ENCODE data around the gene ERICH2. TPM values are rescaled to one million over a fixed set of nuclear protein-coding genes. Genes with fewer than 3 reads are reported as not detected.

ERICH2 gene
- total RNA-seq, 1 donor from 2014 or later = 2.6 TPM

DNA sequence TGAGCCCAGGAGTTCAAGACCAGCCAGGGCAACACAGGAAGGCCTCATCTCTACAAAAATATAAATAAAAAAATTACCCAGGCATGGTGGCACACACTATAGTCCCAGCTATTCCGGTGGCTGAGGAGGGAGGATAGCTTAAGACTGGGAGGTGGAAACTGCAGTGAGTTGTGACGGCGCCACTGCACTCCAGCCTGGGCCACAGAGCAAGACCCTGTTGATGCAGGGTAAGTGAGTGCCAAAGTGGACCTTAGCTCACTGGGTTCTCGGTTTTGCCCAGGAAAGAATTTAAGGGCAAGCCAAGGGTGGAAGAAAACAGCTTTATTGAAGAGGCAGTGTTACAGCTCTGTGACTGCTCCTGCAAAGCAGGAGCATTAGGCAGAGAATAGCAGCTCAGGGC is 6.9 kb upstream of the ERICH2 start:
- H3K9me3 Mint-ChIP-seq (ENCODE audit: low read depth) = no peaks in the 10 kb centered on the region
- no peak overlapping the region for H3K4me3 Mint-ChIP-seq (ENCODE audit: unreplicated experiment)
- no peak overlapping the region for H3K27ac Mint-ChIP-seq (ENCODE audit: unreplicated experiment)
- no peaks in the 10 kb centered on the region for H3K4me1 Mint-ChIP-seq (ENCODE audit: low read depth)
- no peaks in the 10 kb centered on the region for H3K36me3 Mint-ChIP-seq (ENCODE audit: low read depth)
- H3K27me3 Mint-ChIP-seq (ENCODE audit: low read depth) = peaks cover 18% of the 10 kb centered on the region
- TF ChIP-seq, protein P1, sequence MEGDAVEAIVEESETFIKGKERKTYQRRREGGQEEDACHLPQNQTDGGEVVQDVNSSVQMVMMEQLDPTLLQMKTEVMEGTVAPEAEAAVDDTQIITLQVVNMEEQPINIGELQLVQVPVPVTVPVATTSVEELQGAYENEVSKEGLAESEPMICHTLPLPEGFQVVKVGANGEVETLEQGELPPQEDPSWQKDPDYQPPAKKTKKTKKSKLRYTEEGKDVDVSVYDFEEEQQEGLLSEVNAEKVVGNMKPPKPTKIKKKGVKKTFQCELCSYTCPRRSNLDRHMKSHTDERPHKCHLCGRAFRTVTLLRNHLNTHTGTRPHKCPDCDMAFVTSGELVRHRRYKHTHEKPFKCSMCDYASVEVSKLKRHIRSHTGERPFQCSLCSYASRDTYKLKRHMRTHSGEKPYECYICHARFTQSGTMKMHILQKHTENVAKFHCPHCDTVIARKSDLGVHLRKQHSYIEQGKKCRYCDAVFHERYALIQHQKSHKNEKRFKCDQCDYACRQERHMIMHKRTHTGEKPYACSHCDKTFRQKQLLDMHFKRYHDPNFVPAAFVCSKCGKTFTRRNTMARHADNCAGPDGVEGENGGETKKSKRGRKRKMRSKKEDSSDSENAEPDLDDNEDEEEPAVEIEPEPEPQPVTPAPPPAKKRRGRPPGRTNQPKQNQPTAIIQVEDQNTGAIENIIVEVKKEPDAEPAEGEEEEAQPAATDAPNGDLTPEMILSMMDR (IDR thresholded peaks at IDR 0.05) = no peak
- DNase-seq (ENCODE audit: low spot score) = no peak

DNA sequence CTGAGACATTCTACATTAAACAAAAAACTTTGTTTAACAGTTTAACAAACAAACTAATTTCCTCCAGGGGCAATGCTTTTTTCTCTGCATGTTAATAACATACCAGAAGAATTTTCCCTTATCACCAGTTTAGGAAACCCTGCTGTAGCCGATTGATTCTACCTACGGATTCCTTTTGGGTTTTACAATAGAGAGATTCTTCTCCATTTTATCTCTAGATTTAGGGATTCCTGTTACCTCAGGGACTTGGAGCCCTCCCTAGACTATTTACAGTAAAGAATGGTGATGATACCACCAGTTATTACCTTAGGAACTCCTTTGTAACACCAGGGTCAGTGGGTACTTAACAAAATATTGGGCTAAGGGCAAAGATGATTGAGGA is 5.3 kb upstream of the ERICH2 start:
- peaks cover 18% of the 10 kb centered on the region for H3K27me3 Mint-ChIP-seq (ENCODE audit: low read depth)
- DNase-seq (ENCODE audit: low spot score) = no peak
- TF ChIP-seq, protein P1 (IDR thresholded peaks at IDR 0.05) = no peak

DNA sequence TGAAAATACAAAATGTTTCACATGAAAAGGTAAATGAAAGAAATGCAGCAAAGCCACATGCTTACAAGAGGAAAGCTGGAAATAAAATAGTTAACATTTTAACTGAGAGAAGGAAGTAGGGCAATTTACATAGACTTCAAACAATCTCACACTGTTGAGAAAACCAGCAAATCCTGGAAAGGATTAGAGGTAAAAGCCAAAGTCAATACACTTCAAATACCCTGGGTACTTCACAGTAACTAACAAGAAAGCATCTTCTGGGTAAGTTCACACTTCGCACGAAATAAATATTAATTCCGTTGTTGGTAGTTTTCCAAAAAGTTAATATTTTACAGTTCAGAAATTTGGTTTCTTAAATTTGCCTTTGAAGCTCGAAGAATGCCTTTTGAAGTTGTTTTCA is 3.5 kb upstream of the ERICH2 start:
- no peak for DNase-seq (ENCODE audit: low spot score)
- Mint-ChIP-seq H3K27me3 (ENCODE audit: low read depth) (peaks cover 18% of the 10 kb centered on the region), H3K4me3 (ENCODE audit: unreplicated experiment) (no peak overlapping the region), H3K36me3 (ENCODE audit: low read depth) (no peaks in the 10 kb centered on the region), H3K9me3 (ENCODE audit: low read depth) (no peaks in the 10 kb centered on the region), H3K27ac (ENCODE audit: unreplicated experiment) (no peak overlapping the region), H3K4me1 (ENCODE audit: low read depth) (peaks cover 8% of the 10 kb centered on the region)
- TF ChIP-seq, protein P1 (IDR thresholded peaks at IDR 0.05) = no peak

More for the DNA sequence above, 5.3 kb upstream of the ERICH2 start:
- Mint-ChIP-seq H3K36me3 (ENCODE audit: low read depth) (no peaks in the 10 kb centered on the region), H3K4me1 (ENCODE audit: low read depth) (no peaks in the 10 kb centered on the region), H3K4me3 (ENCODE audit: unreplicated experiment) (no peak overlapping the region), H3K9me3 (ENCODE audit: low read depth) (no peaks in the 10 kb centered on the region), H3K27ac (ENCODE audit: unreplicated experiment) (no peak overlapping the region)

DNA sequence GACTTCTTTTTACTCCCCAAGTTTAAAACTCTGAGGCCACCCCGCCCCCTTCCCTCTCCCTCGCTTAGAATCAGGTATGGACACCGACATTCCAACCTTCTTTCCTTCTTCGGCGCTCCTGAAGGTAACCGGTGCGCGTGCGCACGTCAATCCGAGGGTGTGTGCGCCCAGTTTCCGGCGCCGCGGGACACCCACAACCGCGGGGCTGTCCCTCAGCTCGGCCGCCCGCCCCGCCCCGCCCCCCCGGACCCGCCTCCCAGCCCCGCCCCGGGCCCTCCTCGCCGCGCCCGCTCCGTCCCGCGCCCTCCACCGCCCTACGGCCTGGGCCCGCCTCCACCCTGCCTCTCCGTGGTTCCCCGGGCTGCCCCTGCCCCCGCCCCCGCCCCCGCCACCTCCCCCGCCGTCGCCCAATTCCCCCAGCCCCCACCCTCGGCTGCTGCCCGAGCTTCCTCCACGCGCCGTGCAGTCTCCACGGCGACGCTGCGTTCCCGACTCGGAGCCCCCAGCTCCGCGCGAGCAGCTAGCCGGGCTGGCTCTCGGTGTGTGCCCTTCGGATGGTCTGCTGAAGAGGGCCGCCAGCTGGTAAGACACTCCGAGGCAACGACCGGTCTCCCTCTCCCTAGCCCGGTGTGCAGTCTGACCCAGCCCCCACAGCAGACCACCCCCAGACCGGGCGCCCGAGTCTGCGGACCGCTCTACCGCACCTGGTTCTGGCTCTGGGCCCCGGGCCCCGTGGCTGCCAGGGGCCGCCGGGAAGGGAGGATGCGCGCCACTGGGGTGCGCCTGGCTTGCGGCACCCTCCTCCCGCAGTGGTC is 635 bp downstream of the ERICH2 start:
- Mint-ChIP-seq H3K27ac (ENCODE audit: unreplicated experiment) (peak overlapping the region; percentile 81), H3K36me3 (ENCODE audit: low read depth) (peaks cover 2% of the 10 kb centered on the region), H3K27me3 (ENCODE audit: low read depth) (peaks cover 23% of the 10 kb centered on the region), H3K9me3 (ENCODE audit: low read depth) (no peaks in the 10 kb centered on the region), H3K4me3 (ENCODE audit: unreplicated experiment) (peak overlapping the region; percentile 88), H3K4me1 (ENCODE audit: low read depth) (peaks cover 12% of the 10 kb centered on the region)
- TF ChIP-seq, protein P1 (IDR thresholded peaks at IDR 0.05) = no peak
- no peak for DNase-seq (ENCODE audit: low spot score)

DNA sequence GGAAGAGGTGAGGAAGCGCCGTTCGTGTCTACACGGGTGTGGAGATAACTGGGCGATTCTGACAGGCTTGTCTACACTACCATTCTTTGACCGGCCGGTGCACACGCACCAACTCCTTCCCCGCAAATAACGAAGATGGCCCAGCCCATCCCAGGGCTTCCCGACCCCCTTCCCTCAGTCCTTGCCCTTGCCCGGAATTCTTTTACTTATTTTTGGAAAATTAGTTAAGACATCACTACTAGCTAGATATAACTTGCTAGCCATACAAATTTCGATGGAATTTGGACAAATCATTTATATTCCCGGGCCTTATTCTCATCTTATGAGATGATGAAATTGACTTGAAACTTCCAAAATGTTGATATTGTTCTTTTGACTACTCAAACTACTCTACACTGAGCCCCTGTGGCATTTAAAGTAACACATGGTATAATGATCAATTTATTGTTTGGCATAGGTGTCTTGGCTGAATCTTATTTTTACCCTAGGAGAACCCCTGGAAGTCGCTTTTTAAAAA is 1.3 kb downstream of the ERICH2 start:
- DNase-seq (ENCODE audit: low spot score) = no peak
- TF ChIP-seq, protein P1 (IDR thresholded peaks at IDR 0.05) = no peak
- Mint-ChIP-seq H3K36me3 (ENCODE audit: low read depth) (peaks cover 2% of the 10 kb centered on the region), H3K9me3 (ENCODE audit: low read depth) (no peaks in the 10 kb centered on the region), H3K4me1 (ENCODE audit: low read depth) (peaks cover 12% of the 10 kb centered on the region), H3K4me3 (ENCODE audit: unreplicated experiment) (peak overlapping the region; percentile 79), H3K27me3 (ENCODE audit: low read depth) (peaks cover 20% of the 10 kb centered on the region), H3K27ac (ENCODE audit: unreplicated experiment) (peak overlapping the region; percentile 75)

Data from chondrocyte (in vitro differentiated cells).